Measurements from ENCODE around the gene TMEM11. TPM values are rescaled to one million over a fixed set of nuclear protein-coding genes. Genes with fewer than 3 reads are reported as not detected.
A peak's percentile ranks its signal among the peaks of the same experiment; 100 is the strongest.

TMEM11 gene
- total and polyA plus RNA-seq, 2 donors from 2014 or later = 17.4 to 34.2 TPM

- Histone ChIP-seq H3K27me3 (ENCODE audit: control insufficient read depth, insufficient read depth, low read length) (no peaks in the 10 kb centered on the region), H3K9ac (ENCODE audit: low read length in 3 of 3) (no peak overlapping the region), H3K27ac (ENCODE audit: low read depth in 2 of 2, low read length in 2 of 2) (no peak overlapping the region), H3K4me3 (ENCODE audit: low read length in 3 of 3) (no peak overlapping the region), H3K9me3 (ENCODE audit: control insufficient read depth in 2 of 3, insufficient read depth in 1 of 3, low read length in 3 of 3) (no peaks in the 10 kb centered on the region), H3K4me1 (ENCODE audit: control insufficient read depth in 2 of 3, insufficient read depth in 2 of 3, low read depth in 1 of 3, low read length in 3 of 3) (peaks cover 0 to 14% (median 11%) of the 10 kb centered on the region in 3 donors), H3K36me3 (ENCODE audit: control insufficient read depth in 2 of 3, insufficient read depth in 3 of 3, low read length in 3 of 3) (no peaks in the 10 kb centered on the region)
- peak in 2 of 5 donors; percentile 24 to 50 for DNase-seq
- intact Hi-C loops (cut with DNase I) = no loop called here
- TF ChIP-seq CTCF (IDR thresholded peaks at IDR 0.05; ENCODE audit: borderline replicate concordance, extremely low read depth, insufficient read depth) = peak; percentile 27
- no peak for FAIRE-seq
Observed at GRCh38 chr17:21239680-21240368, 25.9 kb upstream of the TMEM11 start.

GRCh38 chr17:21235921-21236320 is 22.0 kb upstream of the TMEM11 start:
- intact Hi-C loops (cut with DNase I) = no loop called here
- Histone ChIP-seq H3K27ac (ENCODE audit: low read depth in 2 of 2, low read length in 2 of 2) (no peak overlapping the region), H3K27me3 (ENCODE audit: control insufficient read depth, insufficient read depth, low read length) (no peaks in the 10 kb centered on the region), H3K9me3 (ENCODE audit: control insufficient read depth in 2 of 3, insufficient read depth in 1 of 3, low read length in 3 of 3) (peaks cover 0 to 6% (median 0%) of the 10 kb centered on the region in 3 donors), H3K36me3 (ENCODE audit: control insufficient read depth in 2 of 3, insufficient read depth in 3 of 3, low read length in 3 of 3) (no peaks in the 10 kb centered on the region), H3K4me1 (ENCODE audit: control insufficient read depth in 2 of 3, insufficient read depth in 2 of 3, low read depth in 1 of 3, low read length in 3 of 3) (no peaks in the 10 kb centered on the region), H3K9ac (ENCODE audit: low read length in 3 of 3) (no peak overlapping the region), H3K4me3 (ENCODE audit: low read length in 3 of 3) (no peak overlapping the region)
- no peak for TF ChIP-seq CTCF (IDR thresholded peaks at IDR 0.05; ENCODE audit: borderline replicate concordance, extremely low read depth, insufficient read depth)
- DNase-seq (no peak), FAIRE-seq (no peak)

GRCh38 chr17:21233581-21234347 is 19.8 kb upstream of the TMEM11 start:
- DNase-seq (no peak), FAIRE-seq (no peak)
- H3K27ac ChIP-seq (ENCODE audit: low read depth in 2 of 2, low read length in 2 of 2) = no peak overlapping the region

More at GRCh38 chr17:21233581-21234347, 19.8 kb upstream of the TMEM11 start:
- Histone ChIP-seq H3K9ac (ENCODE audit: low read length in 3 of 3) (no peak overlapping the region), H3K4me1 (ENCODE audit: control insufficient read depth in 2 of 3, insufficient read depth in 2 of 3, low read depth in 1 of 3, low read length in 3 of 3) (no peaks in the 10 kb centered on the region), H3K27me3 (ENCODE audit: control insufficient read depth, insufficient read depth, low read length) (no peaks in the 10 kb centered on the region), H3K9me3 (ENCODE audit: control insufficient read depth in 2 of 3, insufficient read depth in 1 of 3, low read length in 3 of 3) (peaks cover 0 to 6% (median 0%) of the 10 kb centered on the region in 3 donors), H3K4me3 (ENCODE audit: low read length in 3 of 3) (no peak overlapping the region), H3K36me3 (ENCODE audit: control insufficient read depth in 2 of 3, insufficient read depth in 3 of 3, low read length in 3 of 3) (no peaks in the 10 kb centered on the region)
- intact Hi-C loops (cut with DNase I) = no loop called here
- no peak for TF ChIP-seq CTCF (IDR thresholded peaks at IDR 0.05; ENCODE audit: borderline replicate concordance, extremely low read depth, insufficient read depth)
